Thyroid gland (tissue), 4 donors: ENCODE results near the gene KRT3. TPM values are rescaled to one million over a fixed set of nuclear protein-coding genes. Genes with fewer than 3 reads are reported as not detected.
"Not testable (repeated sequence)": the region's sequence is repeated elsewhere in the genome, so short reads cannot be mapped to it uniquely, and the experiment has no call there.

Experiments
- DNase-seq, 2 donors: peaks; one replicate each; pipeline ENCODE4 v3.0.0-alpha.2; 2019
- H3K27ac ChIP-seq, 3 donors: fragments of 200-600 bp; sonication (generic); 1 replicate in 2 of 3; 2 replicates in 1 of 3; pipeline ENCODE4 v1.5.1; 2016 to 2019; ENCODE audit warnings: mild to moderate bottlenecking in 1 of 3, moderate library complexity in 1 of 3
- H3K27me3 ChIP-seq: fragments of 200-600 bp; sonication (generic); one replicate; pipeline ENCODE4 v1.5.1; 2019
- H3K36me3 ChIP-seq, 2 donors: fragments of 200-600 bp; sonication (generic); one replicate each; pipeline ENCODE4 v1.5.1; 2016 to 2019
- H3K4me1 ChIP-seq, 2 donors: fragments of 200-600 bp; sonication (generic); one replicate each; pipeline ENCODE4 v1.5.1; 2017 to 2019
- H3K4me3 ChIP-seq, 3 donors: fragments of 200-600 bp; sonication (generic); replicated peaks in 1 of 3; 1 replicate in 2 of 3; 2 replicates in 1 of 3; pipeline ENCODE4 v1.5.1; 2016; ENCODE audit warnings: mild to moderate bottlenecking in 1 of 3
- H3K9me3 ChIP-seq: fragments of 200-600 bp; sonication (generic); one replicate; pipeline ENCODE4 v1.5.1; 2017
- CTCF ChIP-seq, 6 experiments: fragments of 200-600 bp in 3 of 6; fragments of 450-650 bp in 3 of 6; sonication (generic) in 3 of 6; IDR thresholded peaks; one replicate each; pipeline ENCODE4 v1.5.1; 2016 to 2019; ENCODE audit warnings: antibody characterized with exemption in 6 of 6, mild to moderate bottlenecking in 2 of 6, inconsistent platforms in 1 of 6, moderate library complexity in 1 of 6
- POLR2A ChIP-seq, 2 donors: fragments of 450-650 bp; IDR thresholded peaks; one replicate each; pipeline ENCODE4 v1.6.1; 2017; ENCODE audit warnings: antibody characterized with exemption in 2 of 2, mild to moderate bottlenecking in 2 of 2, moderate library complexity in 1 of 2
- WGBS, 2 donors: methylation state at CpG; one replicate each; pipeline ENCODE4 v1.1.5; 2017; 5-methylcytosine and 5-hydroxymethylcytosine counted together
- intact Hi-C: fragments of 100-400 bp; cut with DNase I; formaldehyde crosslinking; loops from one replicate; pipeline ENCODE4 v1.15.1; 2023
- total RNA-seq, 4 donors: library from RNA; depleted of rRNA; stranded (reverse); fragments of >200 nt; gene quantifications; one replicate each; pipeline ENCODE4 v1.2.3, GENCODE V29; 2016

The KRT3 gene
- total RNA-seq, 4 donors from 2014 or later = not detected

DNA sequence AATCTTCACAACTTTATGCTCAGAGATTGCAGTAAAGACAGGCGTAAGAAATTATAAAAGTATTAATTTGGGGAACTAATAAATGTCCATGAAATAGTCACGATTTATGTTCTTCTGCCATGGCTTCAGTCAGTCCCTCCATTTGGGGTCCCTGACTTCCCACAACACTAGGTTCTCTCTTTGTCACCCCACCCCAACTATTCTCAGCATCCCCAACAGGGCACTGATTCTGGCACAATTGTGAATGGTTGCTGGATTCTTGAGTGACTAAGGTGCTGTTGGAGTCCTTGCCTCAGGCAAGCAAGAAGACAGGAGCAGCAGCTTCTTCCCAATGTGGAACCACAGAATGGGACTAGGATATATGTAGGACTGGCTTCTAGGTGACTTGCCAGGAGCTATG, 34.1 kb downstream of the KRT3 start:
- Histone ChIP-seq H3K36me3 (no peaks in the 10 kb centered on the region), H3K27me3 (no peaks in the 10 kb centered on the region), H3K4me1 (no peaks in the 10 kb centered on the region), H3K9me3 (no peaks in the 10 kb centered on the region), H3K27ac (no peak overlapping the region), H3K4me3 (no peak overlapping the region)
- WGBS, 2 donors = 70 to 90% methylated on average over 2 of the region's 2 CpGs
- intact Hi-C loops = no loop called here
- TF ChIP-seq CTCF (IDR thresholded peaks at IDR 0.05) = no peak
- no peak for TF ChIP-seq POLR2A (IDR thresholded peaks at IDR 0.05)
- no peak for DNase-seq

GRCh38 chr12:52761218-52761617, 34.7 kb downstream of the KRT3 start:
- H3K4me3 ChIP-seq, H3K4me1 ChIP-seq, H3K27me3 ChIP-seq, DNase-seq, H3K27ac ChIP-seq, H3K9me3 ChIP-seq, H3K36me3 ChIP-seq, intact Hi-C loops: not testable (repeated sequence)
- 80 to 85% methylated on average over 8 of the region's 8 CpGs for WGBS, 2 donors

DNA sequence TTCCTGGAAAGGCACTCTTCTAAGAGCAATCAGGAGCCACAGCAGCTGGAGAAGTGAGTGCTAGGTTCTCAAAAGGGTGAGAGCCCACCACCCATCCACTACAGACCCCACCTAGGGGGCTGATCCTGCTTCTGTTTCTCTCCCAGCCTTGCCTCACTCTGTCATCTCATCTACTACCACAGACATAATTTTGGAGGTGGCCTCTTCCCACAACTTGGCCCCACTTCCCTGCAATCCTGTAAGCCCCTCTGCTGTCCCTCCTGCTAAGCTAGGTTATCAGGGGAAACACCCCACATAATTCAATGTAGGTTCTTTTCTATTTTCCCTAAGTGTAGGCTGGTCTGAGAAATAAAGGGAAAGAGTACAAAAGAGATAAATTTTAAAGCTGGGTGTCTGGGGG, 35.3 kb downstream of the KRT3 start:
- H3K36me3 ChIP-seq = no peaks in the 10 kb centered on the region
- H3K4me1 ChIP-seq = no peaks in the 10 kb centered on the region
- DNase-seq = no peak
- intact Hi-C loops = no loop called here
- H3K27me3 ChIP-seq = no peaks in the 10 kb centered on the region
- H3K27ac ChIP-seq = no peak overlapping the region
- no peak overlapping the region for H3K4me3 ChIP-seq
- H3K9me3 ChIP-seq = no peaks in the 10 kb centered on the region
- no peak for TF ChIP-seq CTCF (IDR thresholded peaks at IDR 0.05)
- TF ChIP-seq POLR2A (IDR thresholded peaks at IDR 0.05) = no peak

DNA sequence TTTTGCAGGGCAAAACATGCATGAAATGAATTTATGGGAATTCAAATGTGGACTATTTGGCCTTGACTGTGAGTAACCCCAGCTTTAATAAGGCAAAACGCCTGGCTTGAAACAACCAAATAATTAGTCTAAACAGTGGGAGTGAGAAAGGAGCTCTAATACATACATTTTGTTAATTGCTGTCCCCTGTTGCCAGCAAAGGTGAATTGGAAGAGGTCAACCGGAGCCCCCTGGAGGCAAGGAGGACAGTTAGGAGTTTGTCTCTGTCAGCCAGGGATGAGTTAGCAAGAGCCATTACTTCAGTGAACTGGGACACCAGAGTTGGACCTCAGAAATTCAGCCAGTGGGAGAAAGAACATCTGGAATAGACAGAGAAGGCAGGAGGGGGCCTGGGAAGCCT, 36.2 kb downstream of the KRT3 start:
- no peak overlapping the region for H3K4me3 ChIP-seq
- no peaks in the 10 kb centered on the region for H3K4me1 ChIP-seq
- TF ChIP-seq POLR2A (IDR thresholded peaks at IDR 0.05) = no peak
- TF ChIP-seq CTCF (IDR thresholded peaks at IDR 0.05) = no peak
- H3K27ac ChIP-seq = no peak overlapping the region
- intact Hi-C loops = no loop called here
- H3K27me3 ChIP-seq = no peaks in the 10 kb centered on the region
- no peaks in the 10 kb centered on the region for H3K9me3 ChIP-seq
- WGBS, 2 donors = 69 to 80% methylated on average over 2 of the region's 2 CpGs
- DNase-seq = no peak
- H3K36me3 ChIP-seq = no peaks in the 10 kb centered on the region

- DNase-seq = no peak
- Histone ChIP-seq H3K4me3 (no peak overlapping the region), H3K9me3 (no peaks in the 10 kb centered on the region), H3K36me3 (no peaks in the 10 kb centered on the region), H3K27me3 (no peaks in the 10 kb centered on the region), H3K4me1 (no peaks in the 10 kb centered on the region), H3K27ac (no peak overlapping the region)
- intact Hi-C loops = no loop called here
- WGBS, 2 donors = 29 to 60% methylated on average over 2 of the region's 2 CpGs
- TF ChIP-seq CTCF (IDR thresholded peaks at IDR 0.05) (no peak), POLR2A (IDR thresholded peaks at IDR 0.05) (no peak)
These were observed 36.7 kb downstream of the KRT3 start for GRCh38 chr12:52759218-52759617.
